T-cell (primary cell): ENCODE results near the gene IRF3. TPM values are rescaled to one million over a fixed set of nuclear protein-coding genes. Genes with fewer than 3 reads are reported as not detected.

ENCODE experiments used
- ATAC-seq, 4 experiments: fragments of 200-7000 bp in 3 of 4; fragments of 150-1000 bp in 1 of 4; cut with Tn5 transposase; replicated peaks in 1 of 4; 1 replicate in 3 of 4; 2 replicates in 1 of 4; pipeline ENCODE4 v1.10.0; 2021; ENCODE audit warnings: moderate library complexity in 3 of 4, mild to moderate bottlenecking in 2 of 4, moderate number of reproducible peaks in 1 of 4
- CTCF ChIA-PET, 2 donors: fragments of 300-600 bp; sonication (Branson Sonifier 250); formaldehyde crosslinking; loops; one replicate each; lab custom pipeline; 2022; ENCODE audit warnings: antibody characterized with exemption in 2 of 2; lab: Charles Lee
- POLR2A ChIA-PET, 2 donors: fragments of 300-600 bp; sonication (Branson Sonifier 250); formaldehyde crosslinking; loops; one replicate each; lab custom pipeline; 2022; ENCODE audit warnings: antibody characterized with exemption in 2 of 2; lab: Charles Lee
- DNase-seq, 35 experiments: peaks; one replicate each; pipeline versions ENCODE4 v3.0.0 to v3.0.0-alpha.2; 2013 to 2023
- H3K27ac ChIP-seq: one replicate; pipeline ENCODE4 v1.5.1; 2013; ENCODE audit warnings: low read length
- H3K27me3 ChIP-seq, 2 experiments: replicated peaks in 1 of 2; 1 replicate in 1 of 2; 2 replicates in 1 of 2; pipeline versions ENCODE4 v1.6.1 to v1.7.0; 2013; ENCODE audit warnings: low read length in 1 of 2, mixed read lengths in 1 of 2; ENCODE audit not compliant: control insufficient read depth in 2 of 2, insufficient read depth in 2 of 2; ENCODE audit errors: extremely low read depth in 1 of 2
- H3K36me3 ChIP-seq, 2 donors: 1 replicate in 1 of 2; 2 replicates in 1 of 2; pipeline versions ENCODE4 v1.6.1 to v1.7.0; 2013; ENCODE audit warnings: low read length in 1 of 2; ENCODE audit not compliant: control insufficient read depth in 2 of 2, insufficient read depth in 1 of 2; ENCODE audit errors: extremely low read depth in 1 of 2
- H3K4me1 ChIP-seq, 2 experiments: 1 replicate in 1 of 2; 2 replicates in 1 of 2; pipeline versions ENCODE4 v1.6.1 to v1.7.0; 2013; ENCODE audit warnings: low read length in 2 of 2, mixed read lengths in 1 of 2; ENCODE audit not compliant: insufficient read depth in 2 of 2, control insufficient read depth in 1 of 2; ENCODE audit errors: extremely low read depth in 1 of 2
- H3K4me3 ChIP-seq, 2 donors: 1 replicate in 1 of 2; 2 replicates in 1 of 2; pipeline versions ENCODE4 v1.5.1 to v1.7.0; 2013; ENCODE audit warnings: mild to moderate bottlenecking in 2 of 2, low read length in 1 of 2, moderate library complexity in 1 of 2; ENCODE audit not compliant: control insufficient read depth in 1 of 2; ENCODE audit errors: extremely low read depth in 1 of 2
- H3K9me3 ChIP-seq: 2 replicates; pipeline ENCODE4 v1.7.0; 2013
- H3K27ac Mint-ChIP-seq, 2 donors: one replicate each; pipeline ENCODE4 v1.8.0; 2020 to 2021; ENCODE audit warnings: mild to moderate bottlenecking in 2 of 2, mixed read lengths in 2 of 2
- H3K27me3 Mint-ChIP-seq, 2 donors: one replicate each; pipeline ENCODE4 v1.8.0; 2021 to 2022; ENCODE audit warnings: mixed read lengths in 2 of 2
- H3K36me3 Mint-ChIP-seq: one replicate; pipeline ENCODE4 v1.8.0; 2021; ENCODE audit warnings: mixed read lengths
- H3K4me1 Mint-ChIP-seq, 3 donors: one replicate each; pipeline ENCODE4 v1.8.0; 2020 to 2022; ENCODE audit warnings: mixed read lengths in 3 of 3, mild to moderate bottlenecking in 1 of 3
- H3K4me3 Mint-ChIP-seq, 3 donors: one replicate each; pipeline ENCODE4 v1.8.0; 2020 to 2022; ENCODE audit warnings: mild to moderate bottlenecking in 3 of 3, mixed read lengths in 3 of 3, moderate library complexity in 3 of 3
- H3K9me3 Mint-ChIP-seq, 3 donors: one replicate each; pipeline ENCODE4 v1.8.0; 2020 to 2022; ENCODE audit warnings: mixed read lengths in 3 of 3
- WGBS: methylation state at CpG from one replicate; pipeline ENCODE4 v1.1.5; 2013; ENCODE audit warnings: missing lambda C conversion rate; ENCODE audit not compliant: insufficient coverage; 5-methylcytosine and 5-hydroxymethylcytosine counted together
- total RNA-seq, 35 experiments: library from RNA in 6 of 35; stranded (reverse) in 6 of 35; fragments of 120-200 nt in 1 of 35; gene quantifications; one replicate each; pipeline versions ENCODE4 v1.2.1 to v1.2.4 and lab custom pipeline; 2013 to 2026

The IRF3 gene
- total RNA-seq, 5 donors from 2014 or later (not counting 1 experiment from before 2014, with no cell fraction given): 191 to 376 (median 350) TPM

- Mint-ChIP-seq H3K4me3 (peak overlapping the region in 1 of 3 donors; percentile 23), H3K4me1 (peaks cover 30 to 44% (median 36%) of the 10 kb centered on the region in 3 donors), H3K27me3 (no peaks in the 10 kb centered on the region), H3K9me3 (no peaks in the 10 kb centered on the region), H3K36me3 (peaks cover 27% of the 10 kb centered on the region), H3K27ac (peak overlapping the region in 1 of 2 donors; percentile 58)
- Histone ChIP-seq H3K4me1 (peaks cover 4 to 54% of the 10 kb centered on the region in 2 experiments), H3K9me3 (no peaks in the 10 kb centered on the region), H3K27me3 (no peaks in the 10 kb centered on the region), H3K27ac (peak overlapping the region; percentile 62), H3K4me3 (no peak overlapping the region), H3K36me3 (peaks cover 8 to 44% of the 10 kb centered on the region in 2 donors)
- ChIA-PET CTCF (interaction anchor here (0.6 to 1.1 kb wide), 7 partner anchors 13 to 198 kb away, joined by 3 to 6 read pairs (median 3); partner anchors contain the start of gene RRAS (in 1 of the 2)), POLR2A (interaction anchor here in 1 of 2 donors (0.6 kb wide), 2 partner anchors 41 to 455 kb away, joined by 5 to 9 read pairs; partner anchors contain the start of gene RRAS)
- peak in 3 of 4 experiments; percentile 6 to 29 (median 10) for ATAC-seq
- 32% methylated on average over 31 of the region's 40 CpGs for WGBS
- DNase-seq: peak; percentile 79 to 97 (median 91)
Measured at GRCh38 chr19:49680421-49681351, 15.0 kb upstream of the IRF3 start.

- POLR2A ChIA-PET: interaction anchor here in 1 of 2 donors (0.6 kb wide), 2 partner anchors 40 to 454 kb away, joined by 5 to 9 read pairs; partner anchors contain the start of gene RRAS
- CTCF ChIA-PET: interaction anchor here in 1 of 2 donors (0.6 to 1.2 kb wide), 4 partner anchors 12 to 197 kb away, joined by 3 to 5 read pairs (median 3); partner anchors contain the start of genes BCL2L12 and IRF3
- Histone ChIP-seq H3K27ac (peak overlapping the region; percentile 62), H3K4me1 (peaks cover 4 to 56% of the 10 kb centered on the region in 2 experiments), H3K9me3 (no peaks in the 10 kb centered on the region), H3K4me3 (no peak overlapping the region), H3K27me3 (no peaks in the 10 kb centered on the region), H3K36me3 (peaks cover 8 to 36% of the 10 kb centered on the region in 2 donors)
- no peaks in the 10 kb centered on the region for H3K27me3 Mint-ChIP-seq
- H3K27ac Mint-ChIP-seq: peak overlapping the region; percentile 58 to 74
- no peaks in the 10 kb centered on the region for H3K9me3 Mint-ChIP-seq
- H3K36me3 Mint-ChIP-seq: peaks cover 19% of the 10 kb centered on the region
- DNase-seq (no peak), ATAC-seq (no peak)
- peaks cover 30 to 44% (median 36%) of the 10 kb centered on the region in 3 donors for H3K4me1 Mint-ChIP-seq
- peak overlapping the region in 1 of 3 donors; percentile 94 for H3K4me3 Mint-ChIP-seq
- WGBS: 87% methylated on average over 4 of the region's 10 CpGs
Measured at GRCh38 chr19:49679771-49680413, 14.2 kb upstream of the IRF3 start.

GRCh38 chr19:49678985-49679770, 13.5 kb upstream of the IRF3 start:
- no peaks in the 10 kb centered on the region for H3K9me3 ChIP-seq
- H3K4me1 ChIP-seq: peaks cover 4 to 53% of the 10 kb centered on the region in 2 experiments
- peaks cover 30 to 44% (median 36%) of the 10 kb centered on the region in 3 donors for H3K4me1 Mint-ChIP-seq
- peak overlapping the region in 1 of 2 donors; percentile 91 for H3K27ac Mint-ChIP-seq
- no peak overlapping the region for H3K4me3 ChIP-seq
- no peak for ATAC-seq
- 74% methylated on average over 5 of the region's 12 CpGs for WGBS
- H3K27me3 ChIP-seq: no peaks in the 10 kb centered on the region
- H3K36me3 Mint-ChIP-seq: peaks cover 17% of the 10 kb centered on the region
- no peaks in the 10 kb centered on the region for H3K27me3 Mint-ChIP-seq
- H3K4me3 Mint-ChIP-seq: peak overlapping the region in 1 of 3 donors; percentile 94
- peaks cover 7 to 29% of the 10 kb centered on the region in 2 donors for H3K36me3 ChIP-seq
- DNase-seq: no peak
- H3K9me3 Mint-ChIP-seq: no peaks in the 10 kb centered on the region
- ChIA-PET POLR2A (no interaction called here), CTCF (interaction anchor here in 1 of 2 donors (0.7 to 1.4 kb wide), 6 partner anchors 14 to 174 kb away, joined by 3 to 5 read pairs (median 4); partner anchors contain the start of genes BCL2L12 and IRF3)
- H3K27ac ChIP-seq: peak overlapping the region; percentile 38

- WGBS: 0% methylated on average over 9 of the region's 21 CpGs
- Histone ChIP-seq H3K4me3 (peak overlapping the region; percentile 88 to 97), H3K36me3 (peaks cover 0 to 20% of the 10 kb centered on the region in 2 donors), H3K9me3 (no peaks in the 10 kb centered on the region), H3K27ac (peak overlapping the region; percentile 99), H3K4me1 (peaks cover 4 to 50% of the 10 kb centered on the region in 2 experiments), H3K27me3 (no peaks in the 10 kb centered on the region)
- Mint-ChIP-seq H3K27ac (peak overlapping the region; percentile 91 to 93), H3K4me3 (peak overlapping the region; percentile 81 to 94 (median 84)), H3K9me3 (no peaks in the 10 kb centered on the region), H3K36me3 (peaks cover 11% of the 10 kb centered on the region), H3K27me3 (no peaks in the 10 kb centered on the region), H3K4me1 (peaks cover 30 to 44% (median 39%) of the 10 kb centered on the region in 3 donors)
- ATAC-seq (peak in 3 of 4 experiments; percentile 7 to 29 (median 17)), DNase-seq (peak; percentile 57 to 89 (median 75))
- CTCF ChIA-PET: interaction anchor here (0.6 to 3.4 kb wide), 6 partner anchors 38 to 580 kb away, joined by 3 to 26 read pairs (median 4); partner anchors contain the start of gene RRAS (in 1 of the 2)
- POLR2A ChIA-PET: no interaction called here
Measured at GRCh38 chr19:49677901-49678674, 12.4 kb upstream of the IRF3 start.

GRCh38 chr19:49677231-49677900, 11.7 kb upstream of the IRF3 start, which contains the start of gene PRMT1:
TSS of gene PRMT1 (plus strand) at chr19:49677271. CDS start at chr19:49677281, 10 bp downstream.
- CTCF ChIA-PET: interaction anchor here (0.6 to 3.4 kb wide), 5 partner anchors 9 to 580 kb away, joined by 4 to 26 read pairs (median 5); partner anchors contain the start of gene RRAS (in 1 of the 2)
- Mint-ChIP-seq H3K36me3 (peaks cover 9% of the 10 kb centered on the region), H3K27ac (peak within 1 kb of the TSS; percentile 97 to 100), H3K4me3 (peak within 1 kb of the TSS; percentile 94 to 100 (median 97)), H3K27me3 (no peaks in the 10 kb centered on the region), H3K9me3 (no peaks in the 10 kb centered on the region), H3K4me1 (peaks cover 31 to 46% (median 38%) of the 10 kb centered on the region in 3 donors)
- H3K27ac ChIP-seq: peak within 1 kb of the TSS; percentile 99
- peaks cover 4 to 52% of the 10 kb centered on the region in 2 experiments for H3K4me1 ChIP-seq
- ATAC-seq (peak; percentile 3 to 23 (median 7)), DNase-seq (peak in 33 of 35 experiments; percentile 24 to 69 (median 57))
- WGBS: 0% methylated on average over 13 of the region's 57 CpGs
- no peaks in the 10 kb centered on the region for H3K27me3 ChIP-seq
- peaks cover 0 to 15% of the 10 kb centered on the region in 2 donors for H3K36me3 ChIP-seq
- no peaks in the 10 kb centered on the region for H3K9me3 ChIP-seq
- POLR2A ChIA-PET: interaction anchor here in 1 of 2 donors (0.6 kb wide), 1 partner anchor 242 kb away, joined by 3 read pairs; no protein-coding TSS in a partner anchor
- H3K4me3 ChIP-seq: peak within 1 kb of the TSS; percentile 88 to 97
